H1 (cell line): ENCODE data around the gene AGAP1. TPM values are rescaled to one million over a fixed set of nuclear protein-coding genes. Genes with fewer than 3 reads are reported as not detected.

Source experiments
- CTCF ChIA-PET: fragments of 300-600 bp; sonication (Branson Sonifier 250); formaldehyde crosslinking; loops from one replicate; lab custom pipeline; 2021; ENCODE audit not compliant: partially characterized antibody; lab: Charles Lee
- POLR2A ChIA-PET: fragments of 300-600 bp; sonication (Branson Sonifier 250); formaldehyde crosslinking; loops from one replicate; lab custom pipeline; 2021; ENCODE audit warnings: inconsistent platforms; ENCODE audit not compliant: partially characterized antibody; lab: Charles Lee
- DNase-seq, 2 experiments: peaks; one replicate each; pipeline versions ENCODE4 v3.0.0 to v3.0.0-alpha.2; 2010 to 2022; ENCODE audit warnings: low spot score in 2 of 2, low read depth in 1 of 2, mixed read lengths in 1 of 2
- FAIRE-seq: peaks from 2 replicates; lab custom pipeline; 2011; peaks lifted over from hg19 to GRCh38; lab: Jason Lieb, UNC
- H2AFZ ChIP-seq: 2 replicates; pipeline ENCODE4 v1.8.1; 2012; ENCODE audit warnings: low read length, inconsistent platforms
- H2AK5ac ChIP-seq: 2 replicates; pipeline ENCODE4 v1.6.1; 2013; ENCODE audit warnings: low read depth, low read length
- H2BK120ac ChIP-seq: replicated peaks from 2 replicates; pipeline ENCODE3; 2013; ENCODE audit warnings: low read depth, low read length, inconsistent platforms
- H2BK12ac ChIP-seq: 2 replicates; pipeline ENCODE4 v1.6.1; 2013; ENCODE audit warnings: low read depth, low read length
- H2BK15ac ChIP-seq: 2 replicates; pipeline ENCODE4 v1.6.1; 2013; ENCODE audit warnings: low read length
- H2BK20ac ChIP-seq: 2 replicates; pipeline ENCODE4 v1.6.1; 2013; ENCODE audit warnings: low read length
- H2BK5ac ChIP-seq: 2 replicates; pipeline ENCODE4 v1.6.1; 2013; ENCODE audit warnings: low read depth, low read length
- H3K14ac ChIP-seq: 2 replicates; pipeline ENCODE4 v1.6.1; 2013; ENCODE audit warnings: inconsistent platforms; ENCODE audit not compliant: insufficient read length
- H3K18ac ChIP-seq: 2 replicates; pipeline ENCODE4 v1.6.1; 2013; ENCODE audit warnings: low read length; ENCODE audit errors: extremely low read depth
- H3K23ac ChIP-seq: 2 replicates; pipeline ENCODE4 v1.6.1; 2013; ENCODE audit warnings: inconsistent platforms; ENCODE audit not compliant: insufficient read length
- H3K23me2 ChIP-seq: 2 replicates; pipeline ENCODE4 v1.6.1; 2013; ENCODE audit warnings: low read depth, low read length
- H3K27ac ChIP-seq: 2 replicates; pipeline ENCODE4 v1.6.1; 2011; ENCODE audit warnings: low read depth, low read length, inconsistent platforms
- H3K27me3 ChIP-seq, 4 experiments: replicated peaks in 1 of 4; 1 replicate in 1 of 4; 2 replicates in 3 of 4; pipeline versions ENCODE4 v1.6.1 to v1.8.1; 2011 to 2013; ENCODE audit warnings: low read length in 3 of 4, mild to moderate bottlenecking in 3 of 4, inconsistent platforms in 2 of 4, mixed read lengths in 2 of 4, moderate library complexity in 1 of 4; ENCODE audit not compliant: control insufficient read depth in 3 of 4, insufficient read depth in 3 of 4; ENCODE audit errors: extremely low read depth in 1 of 4
- H3K36me3 ChIP-seq, 4 experiments: 2 replicates each; pipeline versions ENCODE4 v1.6.1 to v1.8.1; 2011 to 2013; ENCODE audit warnings: mild to moderate bottlenecking in 4 of 4, low read length in 3 of 4, moderate library complexity in 2 of 4, control low read depth in 1 of 4, inconsistent platforms in 1 of 4; ENCODE audit not compliant: insufficient read depth in 4 of 4, control insufficient read depth in 2 of 4
- H3K4ac ChIP-seq: replicated peaks from 2 replicates; pipeline ENCODE3; 2013; ENCODE audit warnings: low read length, low read depth, mixed read lengths, inconsistent platforms; ENCODE audit not compliant: insufficient read length
- H3K4me1 ChIP-seq, 4 experiments: replicated peaks in 1 of 4; 1 replicate in 1 of 4; 2 replicates in 3 of 4; pipeline versions ENCODE4 v1.6.1 to v1.8.1; 2011 to 2013; ENCODE audit warnings: low read length in 3 of 4, inconsistent platforms in 2 of 4, mixed read lengths in 1 of 4; ENCODE audit not compliant: insufficient read depth in 4 of 4, control insufficient read depth in 3 of 4
- H3K4me2 ChIP-seq, 2 experiments: 2 replicates each; pipeline versions ENCODE4 v1.6.1 to v1.8.1; 2011 to 2013; ENCODE audit warnings: low read depth in 2 of 2, low read length in 2 of 2, control low read depth in 1 of 2, inconsistent platforms in 1 of 2, mild to moderate bottlenecking in 1 of 2; ENCODE audit not compliant: insufficient read depth in 1 of 2
- H3K4me3 ChIP-seq, 4 experiments: fragments of 200-600, 300-600 bp in 1 of 4; sonication (generic), shearing (Covaris generic), sonication (Bioruptor Twin) in 1 of 4; 2 replicates each; pipeline versions ENCODE4 v1.5.1 to v1.8.1; 2011 to 2016; ENCODE audit warnings: low read length in 4 of 4, low read depth in 3 of 4, control low read depth in 2 of 4, inconsistent platforms in 2 of 4, mild to moderate bottlenecking in 2 of 4, mixed read lengths in 1 of 4, moderate library complexity in 1 of 4; ENCODE audit not compliant: insufficient read depth in 2 of 4; ENCODE audit errors: extremely low read depth in 1 of 4
- H3K56ac ChIP-seq: replicated peaks from 2 replicates; pipeline ENCODE3; 2013; ENCODE audit warnings: low read depth, mild to moderate bottlenecking, mixed read lengths, low read length, inconsistent platforms; ENCODE audit not compliant: insufficient read length
- H3K79me1 ChIP-seq: 2 replicates; pipeline ENCODE4 v1.6.1; 2013; ENCODE audit warnings: low read depth, low read length, control low read depth
- H3K79me2 ChIP-seq, 2 experiments: 2 replicates each; pipeline versions ENCODE4 v1.6.1 to v1.8.1; 2012 to 2013; ENCODE audit warnings: low read length in 2 of 2, mild to moderate bottlenecking in 2 of 2, inconsistent platforms in 1 of 2; ENCODE audit not compliant: insufficient read depth in 2 of 2, control insufficient read depth in 1 of 2
- H3K9ac ChIP-seq, 4 experiments: replicated peaks in 1 of 4; 1 replicate in 1 of 4; 2 replicates in 3 of 4; pipeline versions ENCODE4 v1.6.1 to v1.8.1; 2011 to 2013; ENCODE audit warnings: low read depth in 3 of 4, low read length in 3 of 4, control low read depth in 2 of 4, mild to moderate bottlenecking in 2 of 4, moderate library complexity in 2 of 4, inconsistent platforms in 1 of 4; ENCODE audit errors: extremely low read depth in 1 of 4
- H3K9me3 ChIP-seq, 2 experiments: 2 replicates each; pipeline versions ENCODE4 v1.6.1 to v1.8.1; 2012 to 2013; ENCODE audit warnings: mild to moderate bottlenecking in 2 of 2, moderate library complexity in 2 of 2, control low read depth in 1 of 2, inconsistent platforms in 1 of 2, low read depth in 1 of 2, low read length in 1 of 2, mixed read lengths in 1 of 2; ENCODE audit not compliant: insufficient read depth in 2 of 2
- H4K20me1 ChIP-seq, 2 experiments: replicated peaks in 1 of 2; 2 replicates each; pipeline versions ENCODE3 to v1.8.1; 2011 to 2013; ENCODE audit warnings: inconsistent platforms in 2 of 2, low read length in 2 of 2, mild to moderate bottlenecking in 1 of 2; ENCODE audit not compliant: insufficient read depth in 2 of 2, control insufficient read depth in 1 of 2
- H4K5ac ChIP-seq: 2 replicates; pipeline ENCODE4 v1.6.1; 2013; ENCODE audit warnings: low read length, low read depth, mixed read lengths, inconsistent platforms; ENCODE audit not compliant: insufficient read length
- H4K8ac ChIP-seq: 2 replicates; pipeline ENCODE4 v1.8.0; 2013; ENCODE audit warnings: mild to moderate bottlenecking, moderate library complexity, low read length, inconsistent platforms; ENCODE audit not compliant: insufficient read depth; ENCODE audit errors: extremely low read depth
- H4K91ac ChIP-seq: replicated peaks from 2 replicates; pipeline ENCODE3; 2013; ENCODE audit warnings: low read length, mixed read lengths, inconsistent platforms; ENCODE audit not compliant: insufficient read length
- CBX5 ChIP-seq: fragments of 300-800, 300-1000 bp; sonication (generic); IDR thresholded peaks from 2 replicates; pipeline ENCODE4 v1.7.1; 2016; ENCODE audit warnings: antibody characterized with exemption, low read length, low read depth
- TEAD4 ChIP-seq: IDR thresholded peaks from 2 replicates; pipeline ENCODE4 v1.6.1; 2012; ENCODE audit warnings: low read depth, low read length, inconsistent platforms, mixed read lengths
- WGBS, 2 experiments: shearing (Covaris generic) in 1 of 2; methylation state at CpG; one replicate each; pipeline versions ENCODE4 v1.1.6 to v1.1.7; 2013 to 2015; ENCODE audit warnings: low lambda C conversion rate in 2 of 2, mixed read lengths in 2 of 2, inconsistent platforms in 1 of 2, low coverage in 1 of 2, missing lambda C conversion rate in 1 of 2; ENCODE audit not compliant: insufficient replicate concordance in 2 of 2, insufficient coverage in 1 of 2, insufficient read length in 1 of 2; ENCODE audit errors: extremely low coverage in 1 of 2, missing lambda C conversion rate in 1 of 2; 5-methylcytosine and 5-hydroxymethylcytosine counted together
- polyA plus RNA-seq, 7 experiments: library from polyadenylated mRNA; depleted of rRNA in 3 of 7; stranded (reverse) in 5 of 7; unstranded in 2 of 7; fragments of >200 nt in 5 of 7; fragments of 200-250 nt in 2 of 7; gene quantifications; 1 replicate in 5 of 7; 2 replicates in 1 of 7; 4 replicates in 1 of 7; pipeline versions ENCODE4 v1.2.1 to v1.2.3, GENCODE V29; 2011 to 2013; ENCODE audit warnings: missing spikeins in 2 of 7, mixed read lengths in 2 of 7
- total RNA-seq: library from RNA; stranded (reverse); fragmentation: NEBNext Ultra II Directional; extraction: Animal tissue kit (Norgen Biotek cat#: 25700); gene quantifications from 2 replicates; pipeline ENCODE4 v1.2.1, GENCODE V29; 2021

The AGAP1 gene
- total and polyA plus RNA-seq, 2 of the 8 experiments (the other 6 are each of a cell fraction or from before 2014, with no cell fraction given) = 18.1 to 39.4 TPM

GRCh38 chr2:235508371-235509160, 14.7 kb downstream of the AGAP1 start:
- ChIA-PET POLR2A (no interaction called here), CTCF (interaction anchor here (1.0 to 2.4 kb wide), 5 partner anchors 10 to 238 kb away, joined by 3 to 7 read pairs (median 3); no protein-coding TSS in a partner anchor)
- Histone ChIP-seq H2BK20ac (no peak overlapping the region), H3K14ac (no peak overlapping the region), H4K91ac (no peak overlapping the region), H3K79me2 (peaks cover 16 to 93% of the 10 kb centered on the region in 2 experiments), H4K8ac (no peak overlapping the region), H3K36me3 (no peaks in the 10 kb centered on the region), H2BK5ac (no peak overlapping the region), H3K18ac (no peak overlapping the region), H2AFZ (no peak overlapping the region), H2AK5ac (no peak overlapping the region), H3K4me3 (no peak overlapping the region), H3K4ac (no peak overlapping the region), H3K23ac (no peak overlapping the region), H3K9me3 (no peaks in the 10 kb centered on the region), H3K79me1 (peaks cover 26% of the 10 kb centered on the region), H3K27me3 (no peaks in the 10 kb centered on the region; a peak in 1 of 7 replicates), H4K20me1 (peaks cover 11 to 25% of the 10 kb centered on the region in 2 experiments), H3K56ac (no peak overlapping the region), H3K4me1 (peaks cover 4 to 9% (median 9%) of the 10 kb centered on the region in 4 experiments; a peak in 6 of 7 replicates), H4K5ac (no peak overlapping the region), H3K9ac (no peak overlapping the region), H3K23me2 (peaks cover 5% of the 10 kb centered on the region; the same call in 1 of the 2 replicates), H3K4me2 (no peak overlapping the region), H3K27ac (no peak overlapping the region), H2BK15ac (no peak overlapping the region), H2BK120ac (no peak overlapping the region), H2BK12ac (no peak overlapping the region)
- DNase-seq (no peak), FAIRE-seq (no peak)
- WGBS, 2 experiments = 90% methylated on average over 26 of the region's 26 CpGs; no CpG with 5 or more reads in 1 of the 2 experiments
- TF ChIP-seq CBX5 (no peak), TEAD4 (no peak)
